H9 (cell line): ENCODE data around the gene GATA6. TPM values are rescaled to one million over a fixed set of nuclear protein-coding genes. Genes with fewer than 3 reads are reported as not detected.
A peak's percentile ranks its signal among the peaks of the same experiment; 100 is the strongest.

Experiments used
- DNase-seq: peaks from one replicate; pipeline ENCODE4 v3.0.0-alpha.2; 2017
- H2AFZ ChIP-seq: one replicate; pipeline ENCODE4 v1.6.1; 2013; ENCODE audit warnings: mild to moderate bottlenecking, low read length, control low read depth, moderate library complexity
- H2AK5ac ChIP-seq: 2 replicates; pipeline ENCODE4 v1.6.1; 2013; ENCODE audit warnings: low read length, control low read depth, mixed read lengths; ENCODE audit not compliant: insufficient read length
- H2BK120ac ChIP-seq: one replicate; pipeline ENCODE4 v1.6.1; 2013; ENCODE audit warnings: low read depth, mild to moderate bottlenecking, low read length, control low read depth, inconsistent platforms; ENCODE audit not compliant: poor library complexity, severe bottlenecking
- H2BK12ac ChIP-seq: 2 replicates; pipeline ENCODE4 v1.6.1; 2013; ENCODE audit warnings: low read length, control low read depth, mixed read lengths, low read depth; ENCODE audit not compliant: insufficient read length
- H2BK15ac ChIP-seq: 2 replicates; pipeline ENCODE4 v1.6.1; 2013; ENCODE audit warnings: low read depth, low read length, control low read depth
- H2BK20ac ChIP-seq: one replicate; pipeline ENCODE4 v1.6.1; 2013; ENCODE audit warnings: low read depth, mild to moderate bottlenecking, low read length, control low read depth, inconsistent platforms; ENCODE audit not compliant: poor library complexity, severe bottlenecking
- H2BK5ac ChIP-seq: 2 replicates; pipeline ENCODE4 v1.6.1; 2013; ENCODE audit warnings: low read length, control low read depth, mixed read lengths; ENCODE audit not compliant: insufficient read length
- H3K14ac ChIP-seq: 2 replicates; pipeline ENCODE4 v1.6.1; 2013; ENCODE audit warnings: low read length, control low read depth; ENCODE audit not compliant: insufficient read depth
- H3K18ac ChIP-seq: 2 replicates; pipeline ENCODE4 v1.6.1; 2013; ENCODE audit warnings: low read depth, mild to moderate bottlenecking, mixed read lengths, low read length, control low read depth; ENCODE audit not compliant: insufficient read length
- H3K23ac ChIP-seq: 2 replicates; pipeline ENCODE4 v1.6.1; 2013; ENCODE audit warnings: low read length, control low read depth, mixed read lengths, low read depth; ENCODE audit not compliant: insufficient read length
- H3K23me2 ChIP-seq: 2 replicates; pipeline ENCODE4 v1.6.1; 2013; ENCODE audit warnings: low read depth, mild to moderate bottlenecking, mixed read lengths, low read length, control low read depth; ENCODE audit not compliant: insufficient read length, poor library complexity, severe bottlenecking
- H3K27ac ChIP-seq: 2 replicates; pipeline ENCODE4 v1.5.1; 2013; ENCODE audit warnings: low read length, control low read depth, mixed read lengths, low read depth; ENCODE audit not compliant: insufficient read length
- H3K27me3 ChIP-seq: 2 replicates; pipeline ENCODE4 v1.6.1; 2013; ENCODE audit warnings: low read length, control low read depth, inconsistent platforms; ENCODE audit not compliant: insufficient read depth
- H3K4ac ChIP-seq: 2 replicates; pipeline ENCODE4 v1.6.1; 2013; ENCODE audit warnings: low read depth, mild to moderate bottlenecking, control low read depth, inconsistent platforms, low read length, moderate library complexity
- H3K4me1 ChIP-seq: 2 replicates; pipeline ENCODE4 v1.6.1; 2013; ENCODE audit warnings: low read length, control low read depth, inconsistent platforms; ENCODE audit not compliant: insufficient read depth
- H3K4me2 ChIP-seq: 2 replicates; pipeline ENCODE4 v1.6.1; 2013; ENCODE audit warnings: low read length, control low read depth, mixed read lengths; ENCODE audit not compliant: insufficient read length, insufficient read depth
- H3K56ac ChIP-seq: 2 replicates; pipeline ENCODE4 v1.6.1; 2013; ENCODE audit warnings: low read depth, mild to moderate bottlenecking, mixed read lengths, low read length, control low read depth; ENCODE audit not compliant: insufficient read length
- H3K79me1 ChIP-seq: 2 replicates; pipeline ENCODE4 v1.6.1; 2013; ENCODE audit warnings: low read depth, mild to moderate bottlenecking, moderate library complexity, low read length, control low read depth, inconsistent platforms; ENCODE audit not compliant: insufficient read depth, poor library complexity, severe bottlenecking
- H3K79me2 ChIP-seq: 2 replicates; pipeline ENCODE4 v1.6.1; 2013; ENCODE audit warnings: low read length, control low read depth, inconsistent platforms; ENCODE audit not compliant: insufficient read depth
- H3K9ac ChIP-seq: 2 replicates; pipeline ENCODE4 v1.6.1; 2013; ENCODE audit warnings: low read length, control low read depth, mixed read lengths; ENCODE audit not compliant: insufficient read length; ENCODE audit errors: extremely low read depth
- H3K9me3 ChIP-seq: one replicate; pipeline ENCODE4 v1.6.1; 2013; ENCODE audit warnings: low read depth, low read length, inconsistent platforms; ENCODE audit not compliant: control insufficient read depth
- H3T11ph ChIP-seq: one replicate; pipeline ENCODE4 v1.6.1; 2013; ENCODE audit warnings: mild to moderate bottlenecking, low read length, control low read depth, inconsistent platforms
- H4K20me1 ChIP-seq: one replicate; pipeline ENCODE4 v1.6.1; 2013; ENCODE audit not compliant: control insufficient read depth, insufficient read length, insufficient read depth
- H4K5ac ChIP-seq: 2 replicates; pipeline ENCODE4 v1.6.1; 2013; ENCODE audit warnings: low read depth, mild to moderate bottlenecking, mixed read lengths, low read length, control low read depth; ENCODE audit not compliant: insufficient read length
- H4K8ac ChIP-seq: replicated peaks from 2 replicates; pipeline ENCODE4 v1.6.1; 2013; ENCODE audit warnings: low read length, control low read depth, mixed read lengths, low read depth; ENCODE audit not compliant: insufficient read length
- H4K91ac ChIP-seq: 2 replicates; pipeline ENCODE4 v1.6.1; 2013; ENCODE audit warnings: low read depth, mild to moderate bottlenecking, moderate library complexity, mixed read lengths, low read length, control low read depth; ENCODE audit not compliant: insufficient read length
- H3K27ac Mint-ChIP-seq, 3 experiments: 2 replicates in 2 of 3; 3 replicates in 1 of 3; pipeline ENCODE4 v1.8.0; 2020 to 2021; ENCODE audit warnings: mixed read lengths in 3 of 3, mild to moderate bottlenecking in 1 of 3, moderate library complexity in 1 of 3
- H3K27me3 Mint-ChIP-seq: 2 replicates; pipeline ENCODE4 v1.8.0; 2021; ENCODE audit warnings: low read depth, mild to moderate bottlenecking, moderate library complexity, mixed read lengths
- H3K36me3 Mint-ChIP-seq, 3 experiments: 2 replicates in 2 of 3; 3 replicates in 1 of 3; pipeline ENCODE4 v1.8.0; 2020 to 2021; ENCODE audit warnings: low read depth in 3 of 3, mixed read lengths in 3 of 3; ENCODE audit not compliant: insufficient read depth in 1 of 3
- H3K4me1 Mint-ChIP-seq, 2 experiments: 2 replicates each; pipeline ENCODE4 v1.8.0; 2020; ENCODE audit warnings: mixed read lengths in 2 of 2
- H3K4me3 Mint-ChIP-seq, 2 experiments: 2 replicates in 1 of 2; 3 replicates in 1 of 2; pipeline ENCODE4 v1.8.0; 2020 to 2021; ENCODE audit warnings: mild to moderate bottlenecking in 2 of 2, mixed read lengths in 2 of 2, moderate library complexity in 1 of 2
- H3K9me3 Mint-ChIP-seq, 2 experiments: 2 replicates in 1 of 2; 3 replicates in 1 of 2; pipeline ENCODE4 v1.8.0; 2020; ENCODE audit warnings: mild to moderate bottlenecking in 2 of 2, mixed read lengths in 2 of 2, moderate library complexity in 1 of 2
- WGBS: extraction: QIAGEN DNeasy Blood & Tissue Kit; methylation state at CpG from one replicate; pipeline ENCODE4 v1.1.7; 2013; ENCODE audit warnings: missing lambda C conversion rate, low lambda C conversion rate, mixed read lengths; ENCODE audit not compliant: insufficient read length; ENCODE audit errors: extremely low coverage; 5-methylcytosine and 5-hydroxymethylcytosine counted together
- total RNA-seq: library from RNA; stranded (reverse); gene quantifications from 2 replicates; pipeline ENCODE4 v1.2.1, GENCODE V29; 2021
- TF ChIP-seq, protein P1 (sequence below): fragments of 200-600 bp; sonication (generic); conservative IDR thresholded peaks from 3 replicates; pipeline ENCODE4 v1.8.0; 2021; ENCODE audit warnings: antibody characterized with exemption, mild to moderate bottlenecking

The GATA6 gene
- total RNA-seq, 1 experiment from 2014 or later, result not detected

DNA sequence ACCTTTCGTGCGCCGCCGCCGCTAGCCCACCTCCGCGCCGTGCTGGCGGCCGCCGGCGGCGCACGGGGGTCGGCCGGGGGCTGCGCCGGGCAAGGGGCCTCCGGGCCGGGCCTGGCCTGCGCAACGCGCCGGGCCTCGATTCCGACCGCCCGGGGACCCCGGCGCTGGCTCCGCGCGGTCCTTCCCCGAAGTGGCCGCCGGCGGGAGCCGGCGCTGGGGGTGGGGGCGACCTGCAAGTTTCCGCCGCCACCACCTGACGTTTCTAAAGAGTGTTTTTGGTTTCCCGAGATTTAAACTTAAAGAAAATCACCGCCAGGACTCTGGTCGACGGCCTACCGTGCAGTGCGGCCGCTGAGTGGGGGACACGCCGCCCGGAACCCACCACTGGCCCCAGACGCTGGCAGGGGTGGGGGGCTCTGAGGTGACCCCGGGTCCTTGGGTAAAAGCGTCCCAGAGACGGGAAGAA, 3.8 kb upstream of the GATA6 start:
- Histone ChIP-seq H2AK5ac (no peak overlapping the region), H3K4ac (no peak overlapping the region), H3K23me2 (peaks cover 32% of the 10 kb centered on the region), H2BK12ac (no peak overlapping the region), H3K27me3 (peaks cover 79% of the 10 kb centered on the region), H3K23ac (no peak overlapping the region), H2BK20ac (no peak overlapping the region), H2BK5ac (no peak overlapping the region), H3K79me1 (no peaks in the 10 kb centered on the region), H3K9ac (no peak overlapping the region), H2AFZ (no peak overlapping the region), H3K9me3 (no peaks in the 10 kb centered on the region), H2BK15ac (no peak overlapping the region), H3K4me2 (peak overlapping the region; percentile 39), H4K91ac (no peak overlapping the region), H3K18ac (no peak overlapping the region), H3K27ac (no peak overlapping the region), H3K79me2 (no peaks in the 10 kb centered on the region), H3K14ac (no peak overlapping the region), H4K5ac (no peak overlapping the region), H3K56ac (no peak overlapping the region), H4K8ac (no peak overlapping the region), H4K20me1 (no peaks in the 10 kb centered on the region), H2BK120ac (no peak overlapping the region), H3K4me1 (0 out of 2 replicates have a peak, but pooled peaks cover 2% of the 10 kb centered on the region), H3T11ph (no peak overlapping the region)
- H3K4me3 Mint-ChIP-seq, result peak overlapping the region in 1 of 2 experiments; percentile 74; a peak in 2 of 5 replicates
- no peak overlapping the region for H3K27ac Mint-ChIP-seq
- H3K36me3 Mint-ChIP-seq, result no peaks in the 10 kb centered on the region; a peak in 1 of 7 replicates
- DNase-seq, result no peak
- peaks cover 97% of the 10 kb centered on the region for H3K27me3 Mint-ChIP-seq
- H3K4me1 Mint-ChIP-seq, result peaks cover 28 to 35% of the 10 kb centered on the region in 2 experiments
- TF ChIP-seq, protein P1, sequence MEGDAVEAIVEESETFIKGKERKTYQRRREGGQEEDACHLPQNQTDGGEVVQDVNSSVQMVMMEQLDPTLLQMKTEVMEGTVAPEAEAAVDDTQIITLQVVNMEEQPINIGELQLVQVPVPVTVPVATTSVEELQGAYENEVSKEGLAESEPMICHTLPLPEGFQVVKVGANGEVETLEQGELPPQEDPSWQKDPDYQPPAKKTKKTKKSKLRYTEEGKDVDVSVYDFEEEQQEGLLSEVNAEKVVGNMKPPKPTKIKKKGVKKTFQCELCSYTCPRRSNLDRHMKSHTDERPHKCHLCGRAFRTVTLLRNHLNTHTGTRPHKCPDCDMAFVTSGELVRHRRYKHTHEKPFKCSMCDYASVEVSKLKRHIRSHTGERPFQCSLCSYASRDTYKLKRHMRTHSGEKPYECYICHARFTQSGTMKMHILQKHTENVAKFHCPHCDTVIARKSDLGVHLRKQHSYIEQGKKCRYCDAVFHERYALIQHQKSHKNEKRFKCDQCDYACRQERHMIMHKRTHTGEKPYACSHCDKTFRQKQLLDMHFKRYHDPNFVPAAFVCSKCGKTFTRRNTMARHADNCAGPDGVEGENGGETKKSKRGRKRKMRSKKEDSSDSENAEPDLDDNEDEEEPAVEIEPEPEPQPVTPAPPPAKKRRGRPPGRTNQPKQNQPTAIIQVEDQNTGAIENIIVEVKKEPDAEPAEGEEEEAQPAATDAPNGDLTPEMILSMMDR, result no peak
- WGBS, result no CpG with 5 or more reads among the region's 57 CpGs
- no peaks in the 10 kb centered on the region; a peak in 2 of 5 replicates for H3K9me3 Mint-ChIP-seq
